Smooth muscle cell of the brain vasculature (primary cell): ENCODE results near the gene BAMBI.
A peak's percentile ranks its signal among the peaks of the same experiment; 100 is the strongest.
"Not testable (repeated sequence)": the region's sequence is repeated elsewhere in the genome, so short reads cannot be mapped to it uniquely, and the experiment has no call there.

Experiments used
- DNase-seq: peaks from one replicate; pipeline ENCODE4 v3.0.0-alpha.2; 2012; ENCODE audit warnings: low read depth, low spot score

BAMBI gene

GRCh38 chr10:28676968-28677887 is at the start of gene BAMBI:
Gene BAMBI (plus strand): TSS chr10:28677521. CDS start chr10:28677898, 377 bp downstream.
- peak; percentile 50 for DNase-seq

DNA sequence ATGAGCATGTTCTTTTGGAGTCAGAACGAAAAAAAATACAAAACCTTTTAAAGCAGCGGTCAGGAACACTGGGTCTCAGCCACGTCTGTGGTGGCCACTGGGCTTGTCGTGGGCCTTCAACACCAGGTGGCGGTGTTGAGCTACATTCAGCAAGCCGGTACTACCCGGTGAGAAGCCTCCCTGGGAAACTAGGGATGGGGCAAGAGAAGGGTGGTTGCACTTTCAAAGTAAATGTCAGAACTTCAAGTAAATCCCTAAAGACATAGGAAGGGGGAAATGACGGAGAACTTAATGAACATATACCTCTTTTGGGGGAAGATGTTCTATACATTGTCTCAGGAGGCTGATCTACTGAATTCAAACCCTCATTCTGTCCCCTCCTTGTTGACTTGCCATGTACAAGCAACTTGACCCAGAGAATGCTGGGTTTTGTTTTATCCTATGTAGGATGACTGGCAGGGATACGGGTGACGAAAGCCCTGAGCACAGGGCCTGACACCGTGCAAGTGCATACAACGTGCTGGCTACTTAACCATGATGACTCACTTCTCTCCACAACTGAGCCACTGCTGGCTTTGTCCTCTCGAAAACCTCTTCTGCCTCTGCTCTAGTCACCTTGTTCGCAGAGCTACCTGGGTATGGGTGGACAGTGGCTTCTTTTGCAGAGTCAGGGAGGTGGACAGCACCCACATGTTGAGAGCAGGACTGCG is 49.0 kb upstream of the BAMBI start:
- peak; percentile 47 for DNase-seq

DNA sequence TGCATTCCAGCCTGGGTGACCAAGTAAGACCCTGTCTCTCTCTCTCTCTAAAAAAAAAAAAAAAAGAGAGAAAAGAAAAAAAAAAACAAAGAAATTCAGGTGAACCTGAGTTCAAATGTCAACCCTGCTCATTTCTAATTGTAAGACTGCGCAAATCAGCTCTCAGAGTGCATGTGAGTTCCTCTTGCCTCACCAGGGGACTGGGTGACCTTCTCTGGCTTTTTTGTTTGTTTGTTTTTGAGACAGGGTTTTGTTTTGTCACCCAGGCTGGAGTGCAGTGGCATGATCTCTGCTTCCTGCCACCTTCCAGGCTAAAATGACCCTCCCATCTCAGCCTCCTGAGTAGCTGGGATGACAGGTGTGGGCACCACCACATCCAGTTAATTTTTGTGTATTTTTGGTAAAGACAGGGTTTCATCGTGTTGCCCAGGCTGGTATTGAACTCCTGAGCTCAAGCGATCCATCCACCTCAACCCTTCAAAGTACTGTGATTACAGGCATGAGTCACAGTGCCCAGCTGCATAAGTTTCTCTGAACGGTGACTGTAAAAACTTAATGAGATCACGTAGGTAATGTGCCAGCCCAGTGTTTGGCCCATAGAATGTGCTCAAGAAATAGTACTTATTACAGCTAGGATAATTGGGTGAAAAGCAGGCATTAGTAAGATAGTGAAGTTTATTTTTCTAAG is 45.3 kb upstream of the BAMBI start:
- no peak for DNase-seq

GRCh38 chr10:28632584-28632945 is 44.8 kb upstream of the BAMBI start:
- DNase-seq: no peak

DNA sequence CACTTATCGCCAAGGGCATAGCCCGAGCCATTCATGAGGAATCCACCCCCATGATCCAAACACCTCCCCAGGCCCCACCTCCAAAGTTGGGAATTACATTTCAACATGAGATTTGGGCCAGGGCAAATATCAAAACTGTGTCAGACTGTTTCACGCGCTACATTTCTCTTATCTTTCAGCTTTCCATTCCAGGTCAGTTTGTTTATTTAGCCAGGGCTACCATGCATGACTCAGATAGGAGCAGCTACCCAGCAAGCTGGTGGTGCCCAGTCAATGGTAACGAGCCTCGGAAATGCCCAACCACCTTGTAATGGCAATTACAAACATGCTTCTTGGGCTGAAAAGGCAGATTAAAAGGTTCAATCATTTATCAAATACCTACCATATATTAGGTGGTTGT is 43.6 kb upstream of the BAMBI start:
- DNase-seq: no peak

GRCh38 chr10:28637346-28637745 is 40.0 kb upstream of the BAMBI start:
- DNase-seq: no peak

GRCh38 chr10:28638392-28638791 is 38.9 kb upstream of the BAMBI start:
- DNase-seq: no peak

DNA sequence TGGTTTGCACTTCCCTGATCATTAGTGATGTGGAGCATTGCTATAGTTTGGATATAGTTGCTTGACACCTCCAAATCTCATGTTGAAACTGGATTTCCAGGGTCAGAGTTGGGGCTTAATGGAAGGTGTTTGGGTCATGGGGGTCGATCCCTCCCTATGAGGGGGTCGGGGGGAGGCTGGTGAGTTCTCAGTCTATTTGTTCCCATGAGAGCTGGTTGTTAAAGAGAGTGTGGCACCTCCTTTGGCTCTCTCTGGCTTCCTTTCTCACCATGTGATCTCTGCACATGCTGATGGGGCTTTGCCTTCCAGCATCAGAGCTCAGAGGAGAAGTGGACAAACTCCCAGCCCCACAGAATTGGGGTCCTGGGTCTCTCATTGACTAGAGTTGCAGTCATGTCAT is 36.8 kb upstream of the BAMBI start:
- no peak for DNase-seq

GRCh38 chr10:28644647-28645046 is 32.7 kb upstream of the BAMBI start:
- no peak for DNase-seq

DNA sequence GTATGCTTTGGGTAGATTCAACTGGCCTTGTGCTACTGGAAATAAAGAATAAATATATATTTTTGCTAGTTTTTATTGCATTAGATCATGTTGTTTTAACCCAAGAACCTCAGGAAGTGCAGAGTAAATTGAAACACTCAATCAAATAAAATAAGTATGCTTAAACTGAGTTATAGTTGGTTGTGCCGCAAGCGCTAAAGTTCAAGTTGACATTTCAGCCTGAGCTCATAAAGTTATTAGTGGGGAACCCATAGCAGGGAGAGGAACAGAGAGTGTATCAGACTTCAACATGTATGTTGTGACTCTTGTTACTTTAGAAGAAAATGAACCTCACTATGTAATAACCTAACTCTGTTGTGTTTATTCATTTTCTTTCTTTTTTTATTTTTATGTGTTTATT is 25.2 kb upstream of the BAMBI start:
- no peak for DNase-seq

DNA sequence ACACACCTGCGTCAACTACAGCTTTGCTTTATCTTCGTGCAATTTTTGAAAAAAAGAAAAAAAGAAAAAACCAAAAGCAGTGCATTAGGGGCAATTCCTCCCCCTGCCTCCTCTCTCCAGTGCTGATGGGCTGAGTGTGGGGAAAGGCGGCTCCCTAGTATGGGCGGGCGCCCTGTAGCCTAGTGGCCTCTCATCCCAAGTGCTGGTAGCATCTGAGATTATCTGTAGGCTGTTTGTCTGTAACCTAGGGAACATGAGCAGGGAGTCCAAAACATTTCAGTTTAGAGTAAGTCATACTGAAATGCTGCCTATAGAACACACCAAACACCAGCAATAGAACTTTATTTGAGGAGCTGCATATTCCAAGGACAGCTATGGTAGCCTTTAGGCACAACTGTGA is 24.6 kb upstream of the BAMBI start:
- DNase-seq: no peak

DNA sequence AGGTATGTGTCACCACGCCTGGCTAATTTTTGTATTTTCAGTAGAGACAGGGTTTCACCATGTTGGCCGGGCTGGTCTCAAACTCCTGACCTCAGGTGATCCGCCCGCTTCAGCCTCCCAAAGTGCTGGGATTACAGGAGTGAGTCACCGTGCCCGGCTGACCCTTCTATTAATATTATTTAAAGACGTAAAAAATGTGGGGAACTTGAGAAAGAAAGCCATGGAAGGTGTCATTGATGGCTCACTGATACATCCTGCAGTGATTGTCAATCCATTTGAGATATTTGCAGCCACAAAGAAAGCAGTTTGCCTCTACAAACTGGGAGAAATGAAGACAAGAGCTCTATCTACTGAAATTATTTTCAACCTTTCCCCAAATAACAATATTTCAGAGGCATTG is 18.5 kb upstream of the BAMBI start:
- DNase-seq: not testable (repeated sequence)

- no peak for DNase-seq
Measured at GRCh38 chr10:28661035-28661434, 16.3 kb upstream of the BAMBI start.

GRCh38 chr10:28663576-28664368 is 13.5 kb upstream of the BAMBI start:
- peak; percentile 59 for DNase-seq

DNA sequence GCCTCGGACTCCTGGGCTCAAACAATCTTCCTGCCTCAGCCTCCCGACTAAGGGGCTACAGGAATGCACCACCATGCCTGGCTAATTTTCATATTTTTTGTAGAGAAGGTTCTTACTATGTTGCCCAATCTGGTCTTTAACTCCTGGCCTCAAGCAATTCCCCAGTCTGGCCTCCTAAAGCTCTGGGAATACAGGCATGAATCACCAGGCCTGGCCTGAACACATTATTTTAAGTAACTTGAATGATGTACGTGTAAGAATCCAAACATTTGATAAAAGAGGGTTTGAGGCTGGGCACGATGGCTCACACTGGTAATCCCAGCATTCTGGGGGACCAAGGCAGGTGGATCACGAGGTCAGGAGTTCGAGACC is 13.0 kb upstream of the BAMBI start:
- DNase-seq: no peak

DNA sequence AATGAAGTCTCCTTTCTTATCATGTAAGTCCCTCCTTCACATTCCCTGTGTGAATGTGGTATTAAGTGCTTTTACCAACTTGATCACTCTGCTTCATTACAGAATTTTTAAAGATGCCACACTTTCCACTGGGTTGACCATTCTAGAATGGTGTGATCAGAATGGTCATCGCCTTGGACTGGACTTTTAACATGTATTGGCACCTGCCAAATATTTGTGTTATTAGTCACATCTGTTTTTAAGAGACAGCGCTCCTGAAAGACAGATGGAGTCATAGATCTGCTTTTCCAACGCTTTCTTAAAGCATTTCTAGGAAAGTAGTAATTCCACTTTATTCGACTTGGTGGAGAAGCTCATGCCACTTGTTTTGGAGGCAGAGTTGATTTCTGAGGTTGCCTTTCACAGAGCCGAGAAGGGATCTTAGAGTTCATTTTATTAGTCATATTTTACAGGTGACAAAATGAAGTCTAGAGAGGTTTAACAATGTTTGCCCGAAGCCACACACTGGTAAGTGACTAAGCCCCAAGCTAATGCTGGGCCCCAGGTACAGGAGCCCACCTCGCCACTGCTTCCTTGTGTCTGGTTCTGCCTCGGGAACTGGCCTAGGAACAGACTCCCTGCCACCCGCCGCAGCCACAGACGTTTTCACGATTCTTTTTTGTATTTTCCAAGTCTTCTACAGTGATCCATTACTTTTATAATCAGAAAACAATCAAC is 10.4 kb upstream of the BAMBI start:
- DNase-seq: no peak

DNA sequence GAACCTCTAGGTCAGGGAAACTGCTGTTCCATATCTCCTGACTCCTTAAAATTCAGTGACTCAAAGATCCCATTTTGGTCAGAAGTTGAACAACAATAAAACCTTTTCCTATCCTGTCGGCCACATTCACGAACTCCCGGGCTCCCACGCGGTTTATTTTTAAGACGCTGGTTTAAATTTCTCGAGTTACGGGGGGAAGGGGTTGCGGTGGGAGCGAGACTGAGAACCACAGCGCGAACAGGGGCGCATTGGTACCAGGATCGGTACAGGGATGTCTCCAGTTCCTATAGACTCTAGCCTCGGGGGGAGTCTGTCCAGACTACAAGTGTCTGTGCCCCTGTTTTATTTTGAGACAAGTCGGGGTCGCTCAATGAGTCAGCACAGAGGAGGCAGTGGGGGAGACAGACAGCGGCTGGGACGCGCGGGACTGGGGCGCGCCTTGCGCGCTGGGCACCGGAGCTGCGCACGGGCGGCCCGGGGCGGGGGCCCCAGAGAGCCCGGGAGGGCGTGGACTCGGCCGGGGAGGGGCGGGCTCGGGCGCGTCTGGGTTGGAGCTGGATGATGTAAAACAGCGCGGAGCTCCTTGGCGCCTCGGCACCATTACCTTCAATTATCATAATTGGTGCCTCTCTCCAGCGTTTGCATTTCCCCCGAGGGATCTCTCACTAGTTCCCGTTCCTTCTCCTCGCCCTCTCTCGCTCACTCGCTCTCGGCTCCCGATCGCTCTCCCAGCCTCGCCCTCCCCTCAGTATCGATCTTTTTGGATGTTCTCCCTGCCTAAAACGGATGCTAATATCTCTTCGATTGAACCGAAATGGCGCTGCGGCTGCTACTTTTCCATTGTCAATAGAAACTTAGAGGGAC is 8.7 kb upstream of the BAMBI start:
- DNase-seq: no peak

GRCh38 chr10:28669227-28670173 is 7.8 kb upstream of the BAMBI start:
- DNase-seq: no peak

DNA sequence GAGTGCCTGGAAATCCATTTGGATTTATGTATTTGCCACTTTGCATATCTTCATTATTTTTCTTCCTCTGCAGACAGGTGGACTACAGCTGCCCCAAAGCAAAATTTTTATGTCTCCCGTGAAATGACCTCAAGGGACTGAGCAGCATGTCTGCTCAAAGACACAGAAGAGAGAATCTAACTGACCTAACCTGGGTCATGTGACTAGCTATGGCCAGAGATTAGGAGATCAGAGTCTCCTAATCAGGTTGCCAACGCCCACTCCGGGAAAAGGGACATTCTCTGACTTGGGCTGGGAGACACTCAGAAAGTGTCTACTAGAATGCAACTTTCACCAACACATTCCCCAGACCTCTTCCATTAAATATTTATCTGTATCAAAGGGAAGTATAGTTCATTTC is 2.5 kb upstream of the BAMBI start:
- DNase-seq: no peak
